Measurements from ENCODE around the gene DCAF6.

Gene DCAF6

GRCh38 chr1:167949785-167950184 is 13.3 kb downstream of the DCAF6 start:
- no peak for TF ChIP-seq CTCF (conservative IDR thresholded peaks at IDR 0.05; ENCODE audit: low read depth)
- DNase-seq (ENCODE audit: low spot score) = no peak
- ChIA-PET CTCF (no interaction called here), POLR2A (ENCODE audit: low non-redundant PET) (no interaction called here)
- no peak overlapping the region for H3K27ac ChIP-seq

GRCh38 chr1:167950569-167950968 is 14.1 kb downstream of the DCAF6 start:
- ChIA-PET CTCF (no interaction called here), POLR2A (ENCODE audit: low non-redundant PET) (no interaction called here)
- no peak for TF ChIP-seq CTCF (conservative IDR thresholded peaks at IDR 0.05; ENCODE audit: low read depth)
- no peak overlapping the region for H3K27ac ChIP-seq
- DNase-seq (ENCODE audit: low spot score) = no peak

GRCh38 chr1:167955915-167956314 is 19.4 kb downstream of the DCAF6 start:
- ChIA-PET POLR2A (ENCODE audit: low non-redundant PET) (no interaction called here), CTCF (interaction anchor here (0.6 to 0.8 kb wide), 2 partner anchors 13 to 294 kb away, joined by 3 to 7 read pairs; no protein-coding TSS in a partner anchor)
- H3K27ac ChIP-seq = no peak overlapping the region
- no peak for DNase-seq (ENCODE audit: low spot score)
- no peak for TF ChIP-seq CTCF (conservative IDR thresholded peaks at IDR 0.05; ENCODE audit: low read depth)

GRCh38 chr1:167957710-167958109 is 21.2 kb downstream of the DCAF6 start:
- TF ChIP-seq CTCF (conservative IDR thresholded peaks at IDR 0.05; ENCODE audit: low read depth) = no peak
- POLR2A ChIA-PET (ENCODE audit: low non-redundant PET) = no interaction called here
- CTCF ChIA-PET = interaction anchor here (0.6 kb wide), 1 partner anchor 17 kb away, joined by 5 read pairs; no protein-coding TSS in a partner anchor
- H3K27ac ChIP-seq = no peak overlapping the region
- DNase-seq (ENCODE audit: low spot score) = no peak

- H3K27ac ChIP-seq = no peak overlapping the region
- no peak for TF ChIP-seq CTCF (conservative IDR thresholded peaks at IDR 0.05; ENCODE audit: low read depth)
- DNase-seq (ENCODE audit: low spot score) = no peak
- CTCF ChIA-PET = interaction anchor here (0.6 kb wide), 1 partner anchor 1941 kb away, joined by 7 read pairs; no protein-coding TSS in a partner anchor
- POLR2A ChIA-PET (ENCODE audit: low non-redundant PET) = no interaction called here
Measured at GRCh38 chr1:167964646-167965045, 28.2 kb downstream of the DCAF6 start.

GRCh38 chr1:167966050-167966449 is 29.6 kb downstream of the DCAF6 start:
- POLR2A ChIA-PET (ENCODE audit: low non-redundant PET) = no interaction called here

More at GRCh38 chr1:167966050-167966449, 29.6 kb downstream of the DCAF6 start:
- CTCF ChIA-PET = no interaction called here
- no peak overlapping the region for H3K27ac ChIP-seq
- no peak for DNase-seq (ENCODE audit: low spot score)
- no peak for TF ChIP-seq CTCF (conservative IDR thresholded peaks at IDR 0.05; ENCODE audit: low read depth)
